ENCODE results near the gene TOX4.

DNA sequence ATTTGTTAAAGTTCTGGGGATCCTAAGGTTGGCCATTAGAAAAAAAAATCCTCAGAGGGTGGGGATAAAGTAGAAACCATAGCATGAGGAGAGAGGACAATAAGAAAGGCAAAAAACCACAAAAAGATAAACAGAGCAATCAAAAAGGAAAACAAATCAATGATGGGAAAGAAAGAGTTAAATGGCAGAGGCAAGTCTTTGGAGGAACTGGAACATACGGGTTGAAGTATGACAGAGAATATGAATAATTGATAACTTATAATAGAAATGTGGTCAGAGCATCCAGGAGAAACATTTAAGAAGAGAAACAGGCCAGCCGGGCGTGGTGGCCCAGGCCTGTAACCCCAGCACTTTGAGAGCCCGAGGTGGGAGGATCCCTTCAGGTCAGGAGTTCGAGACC is 67.0 kb downstream of the TOX4 start:
- TF ChIP-seq, protein P1, sequence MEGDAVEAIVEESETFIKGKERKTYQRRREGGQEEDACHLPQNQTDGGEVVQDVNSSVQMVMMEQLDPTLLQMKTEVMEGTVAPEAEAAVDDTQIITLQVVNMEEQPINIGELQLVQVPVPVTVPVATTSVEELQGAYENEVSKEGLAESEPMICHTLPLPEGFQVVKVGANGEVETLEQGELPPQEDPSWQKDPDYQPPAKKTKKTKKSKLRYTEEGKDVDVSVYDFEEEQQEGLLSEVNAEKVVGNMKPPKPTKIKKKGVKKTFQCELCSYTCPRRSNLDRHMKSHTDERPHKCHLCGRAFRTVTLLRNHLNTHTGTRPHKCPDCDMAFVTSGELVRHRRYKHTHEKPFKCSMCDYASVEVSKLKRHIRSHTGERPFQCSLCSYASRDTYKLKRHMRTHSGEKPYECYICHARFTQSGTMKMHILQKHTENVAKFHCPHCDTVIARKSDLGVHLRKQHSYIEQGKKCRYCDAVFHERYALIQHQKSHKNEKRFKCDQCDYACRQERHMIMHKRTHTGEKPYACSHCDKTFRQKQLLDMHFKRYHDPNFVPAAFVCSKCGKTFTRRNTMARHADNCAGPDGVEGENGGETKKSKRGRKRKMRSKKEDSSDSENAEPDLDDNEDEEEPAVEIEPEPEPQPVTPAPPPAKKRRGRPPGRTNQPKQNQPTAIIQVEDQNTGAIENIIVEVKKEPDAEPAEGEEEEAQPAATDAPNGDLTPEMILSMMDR (IDR thresholded peaks at IDR 0.05) = no peak
- TF ChIP-seq POLR2A (IDR thresholded peaks at IDR 0.05) (no peak), EP300 (IDR thresholded peaks at IDR 0.05) (no peak)

Data from tibial nerve (tissue), 4 donors.